HS-27A (cell line): ENCODE measurements around the gene MAGEB5.
"Not testable (repeated sequence)": the region's sequence is repeated elsewhere in the genome, so short reads cannot be mapped to it uniquely, and the experiment has no call there.

ENCODE experiments used
- DNase-seq: peaks from one replicate; pipeline ENCODE4 v3.0.0-alpha.2; 2012; ENCODE audit warnings: low read depth, missing footprints

The MAGEB5 gene, protein sequence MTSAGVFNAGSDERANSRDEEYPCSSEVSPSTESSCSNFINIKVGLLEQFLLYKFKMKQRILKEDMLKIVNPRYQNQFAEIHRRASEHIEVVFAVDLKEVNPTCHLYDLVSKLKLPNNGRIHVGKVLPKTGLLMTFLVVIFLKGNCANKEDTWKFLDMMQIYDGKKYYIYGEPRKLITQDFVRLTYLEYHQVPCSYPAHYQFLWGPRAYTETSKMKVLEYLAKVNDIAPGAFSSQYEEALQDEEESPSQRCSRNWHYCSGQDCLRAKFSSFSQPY

DNA sequence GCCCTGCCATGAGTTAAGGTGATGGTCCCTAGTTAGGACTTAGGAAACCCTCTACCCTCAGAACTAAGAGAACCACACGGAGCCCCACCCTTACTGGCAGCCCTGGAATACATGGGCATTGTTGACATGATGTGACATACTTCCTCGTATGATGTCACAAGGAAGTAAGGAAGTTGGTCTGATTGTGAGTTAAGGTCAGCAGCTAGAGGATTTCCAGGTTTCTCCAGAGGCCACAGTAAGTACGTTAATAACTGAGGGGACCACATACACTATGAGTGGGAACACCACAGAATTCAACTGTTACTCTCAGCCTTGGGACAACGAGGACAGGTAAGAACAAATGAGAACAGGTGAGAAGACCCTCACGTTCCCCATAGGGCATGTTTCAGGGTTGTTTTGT, at the start of gene MAGEB5:
MAGEB5 (plus strand) TSS at position 301 of the 400 bp plus-strand sequence. CDS start 1,133 bp downstream, outside the sequence.
- no peak for DNase-seq

DNA sequence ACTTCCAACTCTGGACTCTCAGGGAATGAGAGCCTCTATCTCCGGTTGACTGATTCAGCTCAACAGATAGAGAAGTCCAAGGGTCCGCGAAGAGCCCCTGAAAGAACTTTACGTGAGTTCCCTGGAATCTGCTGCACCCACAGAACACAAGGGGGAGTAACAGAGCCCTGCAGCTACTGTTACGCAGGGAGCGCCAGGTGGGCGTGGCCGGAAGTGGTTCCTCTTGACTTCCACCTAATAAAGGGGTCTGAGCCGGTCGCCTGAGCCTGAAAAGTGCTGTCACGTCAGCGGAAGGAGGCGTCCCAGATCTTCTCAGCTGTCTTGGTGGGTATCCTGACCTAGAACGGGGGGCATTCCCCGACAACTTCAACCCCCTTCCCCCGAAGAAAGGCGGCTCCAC, 23.8 kb upstream of the MAGEB5 start, which contains the start of gene MAGEB6:
MAGEB6 (plus strand) TSS at position 237 of the 400 bp plus-strand sequence. CDS start 1,407 bp downstream, outside the sequence.
- DNase-seq: no peak

DNA sequence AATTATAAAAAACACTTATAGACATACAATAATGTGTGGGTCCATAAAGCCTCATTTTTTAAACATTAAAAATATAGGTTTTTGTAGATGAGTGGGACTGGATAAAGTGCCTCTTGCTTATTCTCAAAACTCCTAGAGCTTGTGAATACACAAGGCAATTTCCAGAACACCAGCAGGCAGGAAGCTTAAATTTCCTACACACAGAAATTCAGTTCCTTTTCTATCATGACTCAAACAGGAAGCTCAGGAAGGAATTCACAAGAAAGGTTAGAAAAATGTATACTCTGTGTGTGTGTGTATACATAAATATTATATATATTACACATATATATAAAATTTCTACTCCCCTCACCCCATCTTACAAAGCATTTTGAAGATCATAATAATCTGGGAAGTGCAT, 12.4 kb upstream of the MAGEB5 start:
- no peak for DNase-seq

DNA sequence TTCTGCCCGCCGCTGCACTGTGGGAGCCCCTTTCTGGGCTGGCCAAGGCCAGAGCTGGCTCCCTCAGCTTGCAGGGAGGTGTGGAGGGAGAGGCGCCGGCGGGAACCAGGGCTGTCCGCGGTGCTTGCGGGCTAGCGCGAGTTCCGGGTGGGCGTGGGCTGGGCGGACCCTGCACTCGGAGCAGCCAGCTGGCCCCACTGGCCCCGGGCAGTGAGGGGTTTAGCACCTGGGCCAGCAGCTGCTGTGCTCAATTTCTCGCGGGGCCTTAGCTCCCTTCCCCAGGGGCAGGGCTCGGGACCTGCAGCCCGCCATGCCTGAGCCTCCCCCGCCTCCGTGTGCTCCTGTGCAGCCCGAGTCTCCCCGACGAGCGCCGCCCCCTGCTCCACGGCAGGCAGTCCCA, 11.3 kb upstream of the MAGEB5 start:
- DNase-seq: not testable (repeated sequence)

DNA sequence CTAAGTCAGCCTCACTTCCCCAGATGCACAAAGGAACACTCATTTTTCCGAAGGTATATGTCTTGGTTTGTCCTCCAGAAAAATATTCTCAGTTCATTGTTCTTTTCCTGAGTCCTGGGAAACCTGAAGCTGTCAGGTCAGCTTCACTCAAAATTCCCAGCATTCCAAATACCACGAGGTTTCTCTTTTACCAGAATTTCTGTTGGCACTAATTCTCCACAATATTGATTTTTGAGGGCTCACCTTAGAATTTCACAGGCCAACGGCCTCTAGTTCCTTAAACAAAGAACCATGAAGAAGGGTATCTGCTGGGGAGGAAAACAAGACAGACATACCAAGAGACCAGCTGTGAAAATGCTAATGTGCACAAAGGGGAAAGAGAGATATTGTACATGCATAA, 8.0 kb upstream of the MAGEB5 start:
- no peak for DNase-seq

DNA sequence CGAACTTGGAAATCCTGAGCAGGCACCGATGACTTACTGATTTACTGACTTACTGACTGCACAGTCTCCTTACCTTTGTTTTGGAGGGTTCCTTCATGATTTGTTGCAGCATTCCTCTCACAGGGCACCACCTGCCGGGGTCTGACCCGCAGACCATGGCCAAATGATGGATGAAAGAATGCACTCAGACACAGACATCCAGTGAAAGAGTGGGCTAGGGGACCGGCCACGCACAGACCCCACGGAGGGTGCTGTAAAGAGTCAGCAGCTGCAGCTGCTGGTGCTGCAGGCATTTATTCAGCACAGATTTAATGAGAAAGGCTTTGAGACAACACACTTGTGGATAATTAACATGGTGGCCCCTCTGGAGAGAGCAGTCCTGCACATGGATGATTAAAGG, 3.4 kb downstream of the MAGEB5 start:
- no peak for DNase-seq

DNA sequence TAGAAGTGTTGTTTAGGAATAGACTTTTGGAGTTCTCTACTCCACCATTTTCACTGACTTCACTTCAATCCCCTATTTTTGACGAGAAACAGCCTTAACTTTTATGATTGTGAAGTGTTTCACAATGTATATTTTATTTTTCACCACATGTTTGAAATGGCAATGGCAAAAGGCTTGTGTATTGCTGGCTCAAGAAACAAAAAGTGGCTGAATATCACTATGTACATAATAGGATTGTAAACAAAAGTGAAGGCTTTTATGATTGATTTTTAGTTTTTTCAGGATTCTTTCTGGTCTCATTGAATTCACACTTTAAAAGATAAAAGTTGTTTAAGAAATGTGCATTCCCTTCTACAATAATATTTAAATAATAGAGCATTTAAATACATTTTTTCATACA, 18.2 kb downstream of the MAGEB5 start:
- DNase-seq: no peak

DNA sequence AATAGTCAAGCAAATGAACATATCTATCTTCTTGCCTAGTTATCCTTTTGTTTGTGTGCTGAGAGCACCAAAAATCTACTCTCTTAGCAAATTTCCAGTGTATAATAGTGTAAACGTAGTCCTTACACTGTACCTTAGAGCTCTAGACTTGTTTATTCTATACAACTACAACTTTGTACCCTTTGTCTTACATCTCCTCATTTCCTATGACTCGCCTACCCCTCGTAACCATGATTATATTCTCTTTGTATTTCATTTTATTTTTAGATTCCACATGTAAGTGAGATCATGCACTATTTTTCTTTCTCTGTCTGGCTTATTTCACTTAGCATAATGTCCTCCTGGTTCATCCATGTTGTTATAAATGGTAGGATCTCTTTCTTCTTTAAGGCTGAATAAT, 37.6 kb downstream of the MAGEB5 start:
- DNase-seq: no peak

DNA sequence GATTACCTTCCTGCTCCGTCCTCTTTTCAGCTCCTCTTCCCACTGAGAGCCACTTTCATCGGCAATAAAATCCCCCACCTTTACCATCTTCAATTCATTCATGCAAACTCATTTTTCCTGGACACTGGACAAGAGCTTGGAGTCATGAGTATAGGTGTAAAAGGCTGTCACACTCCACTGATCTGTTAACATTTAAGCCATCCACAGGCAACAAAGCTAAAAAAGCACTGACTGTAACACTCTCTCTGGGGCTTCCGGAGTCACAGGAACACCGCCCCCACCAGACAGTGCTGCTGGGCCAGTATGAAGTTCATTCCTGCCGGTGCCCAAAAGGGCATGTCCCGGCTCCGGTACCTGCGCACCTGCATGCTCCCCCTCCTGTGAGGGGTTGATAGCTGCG, 38.5 kb downstream of the MAGEB5 start:
- no peak for DNase-seq

DNA sequence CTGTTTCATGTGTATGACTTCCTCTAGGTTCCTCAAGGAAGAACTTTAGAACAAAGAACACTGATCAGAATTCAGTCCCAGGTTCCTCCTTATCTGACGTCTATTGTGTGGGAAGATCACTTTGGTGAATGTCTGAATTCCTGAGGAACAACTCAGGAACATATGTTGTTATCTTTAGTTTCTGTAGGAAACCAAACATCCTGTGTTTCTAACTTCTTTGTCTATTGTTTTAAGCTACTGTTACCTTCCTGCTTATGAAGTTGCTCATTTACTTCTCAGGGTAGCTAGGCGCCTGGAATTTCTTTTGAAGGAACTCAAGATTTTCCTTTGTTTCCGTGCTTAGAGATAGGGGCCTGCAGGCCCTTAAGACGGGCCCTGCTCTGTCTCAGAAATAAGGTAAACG, 46.2 kb downstream of the MAGEB5 start:
- no peak for DNase-seq
